ENCODE measurements around the gene IRAK1.
"Not testable (repeated sequence)": the region's sequence is repeated elsewhere in the genome, so short reads cannot be mapped to it uniquely, and the experiment has no call there.

The IRAK1 gene

DNA sequence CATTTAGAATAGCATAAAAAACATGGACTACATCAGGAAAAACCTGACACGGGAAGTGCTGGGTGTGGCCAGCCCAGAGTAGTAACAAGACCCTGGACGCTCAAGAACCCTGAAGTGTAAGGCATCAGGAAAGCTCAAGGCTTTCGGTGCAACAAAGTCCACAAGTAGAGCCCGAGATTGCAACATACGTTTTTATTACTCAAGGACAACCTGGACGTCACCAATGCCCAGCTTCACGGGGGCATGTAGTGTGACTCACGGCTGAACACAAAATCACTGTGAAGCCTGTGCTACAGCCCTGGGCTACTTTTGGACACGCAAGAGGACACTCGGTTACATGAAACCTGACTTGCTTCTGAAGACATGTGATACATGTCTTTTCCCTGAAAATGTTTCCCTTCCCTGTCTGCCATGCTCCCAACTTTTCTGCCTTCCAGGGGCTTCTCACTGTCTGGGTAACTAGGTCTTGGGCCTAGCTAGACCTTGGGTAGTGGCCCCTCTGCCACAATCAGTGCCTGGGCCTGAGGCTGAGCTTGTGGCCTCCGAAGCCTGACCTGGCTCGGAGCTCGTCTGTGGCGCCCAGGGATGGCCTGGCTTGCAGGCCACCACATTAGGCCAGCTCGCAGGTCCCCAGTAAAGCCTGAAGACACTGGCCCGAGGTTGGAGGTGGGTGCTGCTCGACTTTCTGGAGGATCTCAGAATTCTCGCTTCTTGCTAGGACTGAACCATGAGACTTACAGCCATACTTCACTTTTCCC, 9.2 kb downstream of the IRAK1 start:
- no peak for DNase-seq
- in situ Hi-C loops (cut with HindIII; ENCODE audit: low pct_ligation_motif_present, low pct_unique_long_range_greater_than_20kb, low sequenced_read_pairs): no loop called here

DNA sequence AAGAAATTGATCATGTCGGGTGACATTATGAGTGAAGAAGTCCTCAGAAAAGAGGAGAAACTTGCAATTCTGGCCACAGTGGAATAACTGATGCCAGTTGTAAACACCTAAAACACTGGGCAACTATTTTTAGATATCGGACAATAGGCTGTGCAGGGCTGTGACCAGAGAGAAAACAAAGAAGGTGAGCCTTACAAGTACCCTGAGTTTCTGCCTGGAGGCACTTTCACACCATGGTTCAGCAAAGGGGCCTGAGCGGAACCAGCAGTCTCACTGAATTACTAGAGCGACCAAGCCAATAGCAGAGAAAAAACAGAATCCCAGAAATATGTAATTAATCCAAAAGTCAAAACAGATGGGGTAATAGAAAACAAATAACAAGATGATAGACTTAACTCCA, 11.2 kb downstream of the IRAK1 start:
- no peak for DNase-seq
- in situ Hi-C loops (cut with HindIII; ENCODE audit: low pct_ligation_motif_present, low pct_unique_long_range_greater_than_20kb, low sequenced_read_pairs): no loop called here

DNA sequence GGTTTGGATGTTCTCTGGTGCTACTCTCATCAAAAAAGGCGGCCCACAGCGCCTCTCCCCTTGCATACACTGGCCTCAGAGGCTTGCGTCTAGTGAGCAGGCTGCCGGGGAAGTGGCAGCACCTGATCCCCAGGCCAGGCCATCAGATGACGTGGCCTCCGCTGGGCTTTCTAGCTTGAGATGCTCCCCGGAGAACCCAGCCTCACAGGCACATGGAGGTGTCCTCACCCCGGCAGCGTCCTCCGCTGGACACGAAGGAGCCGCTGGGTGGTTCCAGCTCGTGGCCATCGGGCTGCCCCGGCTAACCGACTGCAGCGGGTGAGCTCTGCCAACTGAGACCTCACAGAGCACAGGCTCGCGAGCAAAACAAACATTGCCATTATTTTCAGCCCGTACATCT, 12.8 kb downstream of the IRAK1 start:
- in situ Hi-C loops (cut with HindIII; ENCODE audit: low pct_ligation_motif_present, low pct_unique_long_range_greater_than_20kb, low sequenced_read_pairs): no loop called here
- DNase-seq: no peak

DNA sequence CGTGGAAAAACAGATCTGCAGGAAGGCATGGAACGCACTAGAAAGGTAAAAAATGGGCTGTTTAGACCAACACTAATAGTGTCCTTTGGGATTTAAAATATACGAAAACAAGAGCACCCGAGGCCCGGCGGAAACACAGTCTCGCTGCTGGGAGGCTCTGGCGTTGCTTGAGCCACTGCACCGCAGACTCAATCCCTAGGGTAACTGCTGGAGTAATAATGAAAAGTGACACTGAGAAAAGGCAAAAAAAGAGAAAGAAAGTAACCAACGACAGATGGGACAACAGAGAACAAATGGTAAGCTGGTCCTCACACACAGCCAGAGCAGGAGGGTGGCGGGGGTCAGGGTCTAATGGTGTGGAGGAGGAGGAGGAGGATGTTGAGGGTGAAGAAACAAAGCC, 15.4 kb downstream of the IRAK1 start:
- DNase-seq: no peak
- in situ Hi-C loops (cut with HindIII; ENCODE audit: low pct_ligation_motif_present, low pct_unique_long_range_greater_than_20kb, low sequenced_read_pairs): no loop called here

DNA sequence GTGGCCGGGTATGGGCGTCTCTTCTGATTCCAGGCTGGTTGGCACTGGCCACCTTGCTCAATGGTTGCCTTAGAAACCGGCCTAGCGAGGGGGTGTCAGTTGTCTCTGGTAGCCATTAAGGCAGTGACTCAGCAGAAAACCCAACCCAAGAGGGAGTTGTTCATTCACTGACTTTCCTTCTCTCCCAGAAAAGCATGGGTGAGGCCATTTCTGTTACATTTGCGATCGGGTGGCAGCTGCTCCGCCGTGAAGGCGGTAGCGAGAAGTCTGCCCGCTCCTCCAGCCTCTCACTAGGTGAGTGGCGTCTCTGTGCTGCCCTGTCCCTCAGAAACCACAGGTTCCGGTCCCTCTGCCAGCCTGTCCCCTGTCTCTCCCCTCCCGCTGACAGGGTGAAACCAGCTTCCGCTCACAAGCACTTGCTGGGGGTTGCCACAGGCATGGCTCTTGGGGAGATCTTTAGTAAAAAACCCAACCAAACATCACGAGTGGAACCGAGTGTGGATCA, 17.4 kb downstream of the IRAK1 start:
- in situ Hi-C loops (cut with HindIII; ENCODE audit: low pct_ligation_motif_present, low pct_unique_long_range_greater_than_20kb, low sequenced_read_pairs): no loop called here

DNA sequence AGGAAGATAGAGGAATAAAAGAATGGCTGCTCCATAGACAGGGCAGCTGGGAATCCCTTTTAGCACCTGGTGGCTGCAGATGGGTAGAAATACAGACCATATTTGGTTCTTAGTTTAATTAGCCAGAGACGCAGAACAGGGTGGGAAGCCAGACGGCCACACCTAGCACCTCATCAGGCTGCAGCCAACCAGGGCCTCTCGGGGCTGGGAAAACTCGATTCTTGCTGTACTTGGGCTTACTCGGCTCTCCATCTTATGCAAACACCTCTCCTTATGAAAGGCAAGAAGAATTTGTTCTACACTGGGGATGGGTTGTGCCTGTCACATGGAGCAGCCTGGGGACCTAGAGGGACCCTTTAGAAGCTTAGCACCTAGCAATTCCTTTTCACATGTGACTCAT, 19.7 kb downstream of the IRAK1 start:
- DNase-seq: no peak
- in situ Hi-C loops (cut with HindIII; ENCODE audit: low pct_ligation_motif_present, low pct_unique_long_range_greater_than_20kb, low sequenced_read_pairs): no loop called here

More for the DNA sequence above, 17.4 kb downstream of the IRAK1 start:
- DNase-seq: peak; percentile 18

DNA sequence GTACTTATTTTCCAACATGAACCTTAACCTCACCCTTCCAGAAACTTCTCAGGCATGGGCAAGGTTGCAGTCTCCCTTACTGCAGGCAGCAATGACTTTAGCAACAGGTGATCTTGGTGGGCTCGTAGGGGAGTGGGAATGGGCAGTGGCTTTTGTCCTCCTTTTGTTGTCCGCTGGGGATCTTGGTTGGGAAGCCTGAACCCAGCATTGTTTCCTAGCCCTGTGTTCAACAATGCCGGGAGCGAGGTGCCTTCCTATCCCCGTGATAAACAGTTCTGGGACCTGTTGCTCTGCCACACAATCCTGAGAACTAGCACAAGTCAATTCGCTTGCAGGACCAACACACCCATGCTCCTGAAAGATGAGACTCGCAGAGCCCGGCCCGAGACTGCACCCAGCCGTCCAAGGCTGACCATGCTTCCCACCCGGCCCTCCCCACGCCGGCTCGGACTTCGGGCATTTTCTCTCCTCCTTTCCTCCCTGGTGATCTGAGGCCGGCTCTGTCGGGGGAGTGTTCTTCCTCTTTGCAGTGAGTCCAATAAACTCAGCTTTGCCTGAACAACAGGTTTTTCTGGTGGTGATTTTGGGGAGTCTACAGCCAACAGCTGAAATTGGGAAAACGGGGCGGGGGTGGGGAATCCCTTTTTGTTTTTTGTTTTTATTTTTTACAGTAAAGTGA, 20.2 kb downstream of the IRAK1 start:
- in situ Hi-C loops (cut with HindIII; ENCODE audit: low pct_ligation_motif_present, low pct_unique_long_range_greater_than_20kb, low sequenced_read_pairs): no loop called here
- no peak for DNase-seq

DNA sequence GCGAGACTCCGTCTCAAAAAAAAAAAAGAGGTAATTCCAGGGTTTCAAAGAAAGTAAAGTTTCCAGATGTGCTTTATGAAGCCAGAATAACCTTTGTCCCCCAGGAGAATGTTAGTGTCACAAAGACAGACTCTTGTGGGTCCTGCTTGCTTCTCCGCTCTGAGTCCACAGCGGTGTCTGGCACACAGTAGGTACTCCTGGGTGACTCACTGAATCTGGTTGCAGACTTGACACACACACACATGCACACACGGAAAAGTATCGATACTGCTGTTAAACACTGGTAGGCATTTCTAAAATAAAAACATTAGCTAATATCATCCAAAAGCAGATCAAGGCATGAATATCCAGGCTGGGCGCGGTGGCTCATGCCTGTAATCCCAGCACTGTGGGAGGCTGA, 24.2 kb downstream of the IRAK1 start:
- in situ Hi-C loops (cut with HindIII; ENCODE audit: low pct_ligation_motif_present, low pct_unique_long_range_greater_than_20kb, low sequenced_read_pairs): no loop called here
- DNase-seq: no peak

DNA sequence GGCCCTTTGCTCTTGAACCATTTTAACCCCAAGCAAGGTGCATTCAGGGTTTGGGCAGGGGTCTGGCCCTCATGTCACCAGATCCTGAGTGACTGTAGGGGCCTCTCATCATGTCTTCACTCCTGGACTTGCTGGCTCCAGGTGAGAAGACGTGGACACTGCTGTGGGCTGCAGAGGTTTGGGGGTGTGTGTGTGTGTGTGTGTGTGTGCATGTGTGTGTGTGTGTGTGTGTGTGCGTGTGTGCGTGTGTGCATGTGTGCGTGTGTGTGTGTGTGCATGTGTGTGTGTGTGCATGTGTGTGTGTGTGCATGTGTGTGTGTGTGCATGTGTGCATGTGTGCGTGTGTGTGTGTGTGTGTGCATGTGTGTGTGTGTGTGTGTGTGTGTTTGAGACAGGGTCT, 25.3 kb downstream of the IRAK1 start:
- in situ Hi-C loops (cut with HindIII; ENCODE audit: low pct_ligation_motif_present, low pct_unique_long_range_greater_than_20kb, low sequenced_read_pairs); DNase-seq: not testable (repeated sequence)

DNA sequence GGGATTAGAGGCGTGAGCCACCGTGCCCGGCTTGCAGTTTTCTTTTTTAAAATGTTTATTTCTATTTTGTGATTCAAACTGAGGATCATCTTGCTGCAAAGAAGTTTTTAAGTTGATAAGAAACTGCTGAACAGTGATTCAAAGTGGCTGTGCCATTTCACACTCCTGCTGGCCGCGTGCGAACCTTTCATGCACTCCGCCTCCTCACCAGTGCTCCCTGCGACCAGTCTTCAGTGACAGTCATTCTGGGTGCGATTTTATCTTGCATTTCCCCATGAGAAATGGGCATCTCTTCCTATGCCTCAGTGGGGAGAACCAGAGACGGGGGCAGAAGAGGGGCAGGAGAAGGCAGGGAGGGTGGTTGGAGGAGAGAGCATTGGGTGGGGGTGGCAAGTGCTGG, 25.7 kb downstream of the IRAK1 start:
- in situ Hi-C loops (cut with HindIII; ENCODE audit: low pct_ligation_motif_present, low pct_unique_long_range_greater_than_20kb, low sequenced_read_pairs): no loop called here
- DNase-seq: no peak

DNA sequence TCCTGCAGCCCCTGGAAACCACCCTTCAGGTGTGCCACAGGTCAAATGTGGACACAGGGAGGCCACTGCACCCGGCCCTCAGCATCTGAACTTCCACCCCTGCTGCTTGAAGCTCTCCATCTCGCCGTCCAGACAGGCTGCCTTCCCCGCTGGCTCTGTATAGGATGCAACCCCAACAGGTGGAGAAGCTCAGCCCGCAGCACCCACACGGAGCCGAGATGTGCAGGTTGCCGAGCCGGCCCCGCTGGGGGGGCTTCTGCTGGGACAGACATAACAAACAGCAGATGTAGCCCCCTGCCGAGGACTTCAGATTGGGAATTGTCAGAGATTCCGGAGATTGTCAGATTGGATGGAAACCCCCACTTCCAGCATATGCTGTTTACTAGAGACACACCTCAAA, 26.6 kb downstream of the IRAK1 start:
- in situ Hi-C loops (cut with HindIII; ENCODE audit: low pct_ligation_motif_present, low pct_unique_long_range_greater_than_20kb, low sequenced_read_pairs): no loop called here
- no peak for DNase-seq

DNA sequence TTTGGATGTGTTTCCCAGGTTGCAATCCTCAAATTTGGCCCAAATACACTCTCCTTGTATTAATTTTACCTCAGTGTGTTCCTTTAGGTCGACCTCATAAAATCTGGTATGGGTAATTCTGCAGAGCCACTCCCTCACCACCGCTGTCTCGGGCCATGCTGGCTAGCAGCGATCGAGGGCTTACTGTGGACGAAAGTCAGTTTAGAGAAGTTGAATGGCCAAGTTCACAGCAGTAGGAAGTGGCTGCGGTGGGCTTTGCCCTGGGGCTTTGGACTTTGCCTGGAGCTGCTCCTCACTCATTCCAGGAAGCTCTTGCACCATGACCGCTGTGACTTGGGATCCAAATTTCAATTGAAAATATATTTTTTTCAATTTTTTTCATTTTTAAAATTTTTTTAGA, 27.5 kb downstream of the IRAK1 start:
- DNase-seq: no peak
- in situ Hi-C loops (cut with HindIII; ENCODE audit: low pct_ligation_motif_present, low pct_unique_long_range_greater_than_20kb, low sequenced_read_pairs): no loop called here

DNA sequence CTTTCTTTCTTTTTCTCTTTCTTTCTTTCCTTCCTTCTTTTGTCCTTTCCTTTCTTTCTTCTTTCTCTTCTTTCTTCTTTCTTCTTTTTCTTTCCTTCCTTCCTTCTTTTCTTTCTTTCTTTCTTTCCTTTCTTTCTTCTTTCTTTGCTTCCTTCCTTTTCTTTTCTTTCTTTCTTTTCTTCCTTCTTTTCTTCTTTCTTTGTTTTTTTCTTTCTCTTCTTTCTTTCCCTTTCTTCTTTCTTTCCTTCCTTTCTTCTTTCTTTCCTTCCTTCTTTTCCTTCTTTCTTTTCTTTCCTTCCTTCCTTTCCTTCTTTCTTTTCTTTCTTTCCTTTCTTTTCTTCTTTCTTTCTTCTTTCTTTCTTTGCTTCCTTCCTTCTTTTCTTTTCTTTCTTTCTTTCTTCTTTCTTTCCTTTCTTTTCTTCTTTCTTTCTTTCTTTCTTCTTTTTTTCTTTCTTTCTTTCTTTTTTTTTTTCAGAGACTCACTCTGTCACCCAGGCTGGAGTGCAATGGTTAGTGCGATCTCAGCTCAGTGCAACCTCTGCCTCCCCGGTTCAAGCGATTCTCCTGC, 28.6 kb downstream of the IRAK1 start:
- DNase-seq: no peak
- in situ Hi-C loops (cut with HindIII; ENCODE audit: low pct_ligation_motif_present, low pct_unique_long_range_greater_than_20kb, low sequenced_read_pairs): no loop called here

DNA sequence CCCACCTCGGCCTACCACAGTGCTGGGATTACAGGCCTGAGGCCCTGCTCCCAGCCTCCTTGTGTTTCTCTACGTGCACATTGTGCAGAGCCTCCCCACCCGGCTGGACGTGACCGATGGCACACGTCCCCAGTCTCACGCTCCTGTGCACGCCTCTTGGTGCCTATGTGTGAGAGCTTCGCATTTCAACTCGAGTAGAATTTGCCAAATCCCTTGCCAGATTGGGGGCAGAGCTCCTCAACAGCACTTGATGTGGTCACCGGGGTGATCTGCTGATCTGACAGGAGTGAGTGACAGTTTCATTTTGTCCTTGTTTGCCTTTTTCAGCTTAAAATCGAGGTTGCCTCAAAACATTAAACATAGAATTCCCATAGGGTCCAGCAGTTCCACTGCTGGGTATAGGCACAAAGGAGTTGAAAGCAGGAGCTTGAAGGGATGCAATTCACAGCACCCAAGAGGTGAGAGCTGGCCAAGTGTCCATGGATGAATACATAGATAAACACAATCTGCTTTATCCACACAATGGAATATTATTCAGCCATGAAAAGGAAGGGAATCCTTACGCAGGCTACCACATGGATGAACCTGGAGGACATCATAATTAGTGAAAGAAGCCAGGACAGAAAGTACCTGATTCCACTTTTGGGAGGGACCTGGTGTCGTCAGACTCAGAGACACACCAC, 29.6 kb downstream of the IRAK1 start:
- in situ Hi-C loops (cut with HindIII; ENCODE audit: low pct_ligation_motif_present, low pct_unique_long_range_greater_than_20kb, low sequenced_read_pairs): no loop called here
- no peak for DNase-seq

DNA sequence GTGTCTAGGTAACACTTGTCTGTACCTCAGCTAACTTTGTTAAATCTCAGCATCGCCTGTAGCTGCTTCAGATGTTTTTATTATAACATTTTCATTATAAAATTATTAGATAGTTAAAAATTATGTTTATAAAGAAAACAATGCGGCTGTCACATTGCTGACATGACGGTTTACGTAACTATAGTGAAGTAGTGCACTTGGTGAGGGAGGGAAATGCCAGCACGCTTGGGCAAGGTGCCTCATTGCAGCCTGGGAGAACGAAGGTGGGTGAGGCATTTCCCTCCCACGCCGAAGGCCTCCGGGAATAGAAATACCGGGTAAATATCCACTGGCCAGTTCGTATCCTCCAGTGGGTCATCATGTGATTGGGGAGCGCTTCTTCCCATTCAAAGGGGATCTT, 31.2 kb downstream of the IRAK1 start:
- in situ Hi-C loops (cut with HindIII; ENCODE audit: low pct_ligation_motif_present, low pct_unique_long_range_greater_than_20kb, low sequenced_read_pairs): no loop called here
- DNase-seq: no peak

DNA sequence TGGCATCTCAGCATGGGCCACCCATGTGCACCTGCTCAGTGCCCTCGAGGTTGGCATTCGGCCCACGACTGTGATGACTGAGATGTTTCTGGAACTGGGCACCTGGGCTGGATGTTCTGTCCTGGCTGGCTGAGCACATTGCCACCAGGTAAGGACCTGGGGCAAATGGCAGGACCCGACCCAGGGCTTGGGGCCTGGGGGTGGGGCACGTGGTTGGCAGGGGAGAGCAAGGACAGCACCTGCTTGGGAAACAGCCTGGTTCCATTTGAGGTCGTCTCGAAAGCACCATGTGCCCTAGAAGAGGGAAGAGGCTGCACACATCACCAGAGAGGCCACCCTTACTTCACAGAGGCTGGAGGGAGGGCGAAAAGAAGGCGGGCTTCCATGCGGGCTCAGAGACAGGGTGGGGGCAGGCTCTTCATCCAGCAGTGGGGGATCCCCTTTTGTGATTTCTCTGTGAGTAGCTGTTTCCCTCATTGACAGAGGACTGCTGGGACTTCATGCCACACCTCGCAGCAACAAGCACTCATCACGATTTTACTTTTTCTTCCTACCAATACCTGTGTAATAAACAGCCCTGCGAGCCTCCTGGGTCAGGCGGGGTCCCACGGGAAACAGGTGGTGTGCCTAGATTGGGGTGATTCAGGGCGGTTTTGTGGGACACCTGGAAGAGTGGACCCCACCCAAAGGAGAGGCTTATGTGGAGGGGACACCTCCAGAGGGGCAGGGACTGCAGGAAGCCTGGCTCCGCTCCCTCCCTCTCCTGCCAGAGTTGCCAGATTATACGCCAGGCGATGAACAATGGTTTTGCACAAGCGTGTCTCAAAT, 35.1 kb downstream of the IRAK1 start:
- in situ Hi-C loops (cut with HindIII; ENCODE audit: low pct_ligation_motif_present, low pct_unique_long_range_greater_than_20kb, low sequenced_read_pairs): no loop called here
- DNase-seq: no peak

DNA sequence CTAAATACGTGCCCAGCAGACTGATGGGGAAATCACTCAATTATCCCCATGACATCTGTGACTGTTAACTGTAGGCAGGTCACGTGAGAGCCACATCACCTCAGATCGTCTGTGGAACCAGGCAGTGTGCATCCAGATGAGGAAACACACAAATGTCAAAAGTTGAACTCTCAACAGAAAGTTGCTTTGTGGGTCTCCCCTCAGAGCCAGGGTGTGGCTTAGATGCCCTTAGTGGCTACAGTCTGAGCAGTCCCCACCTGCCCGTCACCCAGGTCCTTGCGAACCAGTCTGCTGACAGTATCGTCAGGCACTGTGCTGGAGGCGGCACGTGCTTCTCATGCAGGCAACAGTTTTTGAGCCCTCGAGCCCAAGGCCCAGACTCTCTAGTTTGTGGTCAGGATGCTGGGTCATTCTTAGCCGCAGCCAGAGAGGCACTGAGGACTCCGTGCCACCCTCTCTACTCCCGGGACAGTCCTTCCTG, 36.3 kb downstream of the IRAK1 start:
- DNase-seq: no peak
- in situ Hi-C loops (cut with HindIII; ENCODE audit: low pct_ligation_motif_present, low pct_unique_long_range_greater_than_20kb, low sequenced_read_pairs): no loop called here

DNA sequence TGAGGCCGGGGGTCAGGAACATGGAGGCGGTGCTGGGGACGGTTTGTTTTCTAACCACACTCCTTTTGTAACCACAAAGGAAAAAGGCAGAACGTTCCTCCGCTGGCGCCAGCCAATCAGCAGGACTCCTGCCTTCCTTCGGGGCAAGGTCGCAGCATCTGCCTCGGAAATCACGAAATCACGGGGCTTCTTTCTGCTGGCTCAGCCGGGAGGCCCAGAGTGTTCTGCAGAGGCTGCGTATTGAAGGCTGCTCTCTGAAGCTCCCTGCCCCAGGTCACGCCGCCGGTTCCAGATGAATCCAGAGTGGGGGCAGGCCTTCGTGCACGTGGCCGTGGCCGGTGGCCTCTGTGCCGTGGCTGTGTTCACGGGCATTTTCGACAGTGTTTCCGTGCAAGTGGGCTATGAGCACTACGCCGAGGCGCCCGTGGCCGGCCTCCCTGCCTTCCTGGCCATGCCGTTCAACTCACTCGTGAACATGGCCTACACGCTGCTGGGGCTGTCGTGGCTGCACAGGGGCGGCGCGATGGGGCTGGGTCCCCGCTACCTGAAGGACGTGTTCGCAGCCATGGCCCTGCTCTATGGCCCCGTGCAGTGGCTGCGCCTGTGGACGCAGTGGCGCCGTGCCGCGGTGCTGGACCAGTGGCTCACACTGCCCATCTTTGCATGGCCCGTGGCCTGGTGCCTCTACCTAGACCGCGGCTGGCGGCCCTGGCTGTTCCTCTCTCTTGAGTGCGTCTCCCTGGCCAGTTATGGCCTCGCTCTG, 37.8 kb downstream of the IRAK1 start:
- DNase-seq: no peak
- in situ Hi-C loops (cut with HindIII; ENCODE audit: low pct_ligation_motif_present, low pct_unique_long_range_greater_than_20kb, low sequenced_read_pairs): no loop called here
